NB4 (cell line): ENCODE data around the gene DGKD.

ENCODE experiments used
- MYC ChIP-seq: IDR thresholded peaks from 2 replicates; pipeline ENCODE4 v1.6.1; 2011; ENCODE audit warnings: low read depth, low read length
- POLR2A ChIP-seq: IDR thresholded peaks from 2 replicates; pipeline ENCODE4 v1.6.1; 2011; ENCODE audit warnings: mild to moderate bottlenecking; ENCODE audit not compliant: insufficient read length; ENCODE audit errors: extremely low read depth
- TF ChIP-seq, protein P1 (sequence below): IDR thresholded peaks from one replicate; pipeline ENCODE4 v1.5.1; 2012; ENCODE audit warnings: low read depth, low read length
- TF ChIP-seq, protein P2 (sequence below): IDR thresholded peaks from 2 replicates; pipeline ENCODE4 v1.6.1; 2011; ENCODE audit warnings: low read depth, low read length

GRCh38 chr2:233414777-233415570, 60.7 kb downstream of the DGKD start:
- TF ChIP-seq POLR2A (no peak), MYC (no peak)
- TF ChIP-seq, protein P1, sequence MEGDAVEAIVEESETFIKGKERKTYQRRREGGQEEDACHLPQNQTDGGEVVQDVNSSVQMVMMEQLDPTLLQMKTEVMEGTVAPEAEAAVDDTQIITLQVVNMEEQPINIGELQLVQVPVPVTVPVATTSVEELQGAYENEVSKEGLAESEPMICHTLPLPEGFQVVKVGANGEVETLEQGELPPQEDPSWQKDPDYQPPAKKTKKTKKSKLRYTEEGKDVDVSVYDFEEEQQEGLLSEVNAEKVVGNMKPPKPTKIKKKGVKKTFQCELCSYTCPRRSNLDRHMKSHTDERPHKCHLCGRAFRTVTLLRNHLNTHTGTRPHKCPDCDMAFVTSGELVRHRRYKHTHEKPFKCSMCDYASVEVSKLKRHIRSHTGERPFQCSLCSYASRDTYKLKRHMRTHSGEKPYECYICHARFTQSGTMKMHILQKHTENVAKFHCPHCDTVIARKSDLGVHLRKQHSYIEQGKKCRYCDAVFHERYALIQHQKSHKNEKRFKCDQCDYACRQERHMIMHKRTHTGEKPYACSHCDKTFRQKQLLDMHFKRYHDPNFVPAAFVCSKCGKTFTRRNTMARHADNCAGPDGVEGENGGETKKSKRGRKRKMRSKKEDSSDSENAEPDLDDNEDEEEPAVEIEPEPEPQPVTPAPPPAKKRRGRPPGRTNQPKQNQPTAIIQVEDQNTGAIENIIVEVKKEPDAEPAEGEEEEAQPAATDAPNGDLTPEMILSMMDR: no peak
- TF ChIP-seq, protein P2, sequence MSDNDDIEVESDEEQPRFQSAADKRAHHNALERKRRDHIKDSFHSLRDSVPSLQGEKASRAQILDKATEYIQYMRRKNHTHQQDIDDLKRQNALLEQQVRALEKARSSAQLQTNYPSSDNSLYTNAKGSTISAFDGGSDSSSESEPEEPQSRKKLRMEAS: no peak
